Trophoblast cell (in vitro differentiated cells and primary cell): ENCODE data around the gene ETV6.

ENCODE experiments used
- DNase-seq, 2 donors: peaks; one replicate each; pipeline ENCODE4 v3.0.0-alpha.2; 2016
- H2AFZ ChIP-seq: 2 replicates; pipeline ENCODE4 v1.6.1; 2013; ENCODE audit warnings: low read length, moderate library complexity, mild to moderate bottlenecking; ENCODE audit not compliant: insufficient read depth, poor library complexity
- H2AK5ac ChIP-seq: 2 replicates; pipeline ENCODE4 v1.6.1; 2013; ENCODE audit warnings: mild to moderate bottlenecking, low read length
- H2BK120ac ChIP-seq: 2 replicates; pipeline ENCODE4 v1.6.1; 2013; ENCODE audit warnings: low read length, mild to moderate bottlenecking, moderate library complexity; ENCODE audit not compliant: insufficient read depth, poor library complexity
- H2BK12ac ChIP-seq: 2 replicates; pipeline ENCODE4 v1.6.1; 2013; ENCODE audit warnings: mild to moderate bottlenecking, low read length, moderate library complexity
- H2BK5ac ChIP-seq: 2 replicates; pipeline ENCODE4 v1.6.1; 2013; ENCODE audit warnings: low read length, low read depth, moderate library complexity, mild to moderate bottlenecking; ENCODE audit not compliant: poor library complexity
- H3K14ac ChIP-seq: 2 replicates; pipeline ENCODE4 v1.6.1; 2013; ENCODE audit warnings: mild to moderate bottlenecking, low read length
- H3K18ac ChIP-seq: 2 replicates; pipeline ENCODE4 v1.6.1; 2013; ENCODE audit warnings: mild to moderate bottlenecking, low read length
- H3K23ac ChIP-seq: 2 replicates; pipeline ENCODE4 v1.6.1; 2013; ENCODE audit warnings: low read length
- H3K27ac ChIP-seq: 2 replicates; pipeline ENCODE4 v1.5.1; 2013; ENCODE audit warnings: low read depth, mild to moderate bottlenecking, inconsistent platforms, low read length, moderate library complexity
- H3K27me3 ChIP-seq: 2 replicates; pipeline ENCODE4 v1.6.1; 2013; ENCODE audit warnings: inconsistent platforms, mild to moderate bottlenecking, low read length, moderate library complexity; ENCODE audit not compliant: insufficient read depth
- H3K36me3 ChIP-seq, 2 experiments: 1 replicate in 1 of 2; 2 replicates in 1 of 2; pipeline ENCODE4 v1.6.1; 2013; ENCODE audit warnings: low read length in 2 of 2, mild to moderate bottlenecking in 2 of 2, moderate library complexity in 1 of 2; ENCODE audit not compliant: insufficient read depth in 2 of 2, control insufficient read depth in 1 of 2
- H3K4ac ChIP-seq: 2 replicates; pipeline ENCODE4 v1.6.1; 2013; ENCODE audit warnings: low read depth, mild to moderate bottlenecking, low read length, moderate library complexity
- H3K4me1 ChIP-seq, 2 experiments: 1 replicate in 1 of 2; 2 replicates in 1 of 2; pipeline ENCODE4 v1.6.1; 2013; ENCODE audit warnings: low read length in 2 of 2, mild to moderate bottlenecking in 2 of 2, moderate library complexity in 1 of 2; ENCODE audit not compliant: insufficient read depth in 2 of 2, control insufficient read depth in 1 of 2
- H3K4me2 ChIP-seq: 2 replicates; pipeline ENCODE4 v1.6.1; 2013; ENCODE audit warnings: inconsistent platforms, mild to moderate bottlenecking, low read length, moderate library complexity
- H3K4me3 ChIP-seq: 2 replicates; pipeline ENCODE4 v1.5.1; 2013; ENCODE audit warnings: mild to moderate bottlenecking, low read depth, low read length, inconsistent platforms
- H3K79me1 ChIP-seq: one replicate; pipeline ENCODE4 v1.6.1; 2013; ENCODE audit warnings: low read length
- H3K79me2 ChIP-seq: 2 replicates; pipeline ENCODE4 v1.6.1; 2013; ENCODE audit warnings: low read length, mild to moderate bottlenecking; ENCODE audit not compliant: control insufficient read depth, insufficient read depth, poor library complexity
- H3K9ac ChIP-seq: 2 replicates; pipeline ENCODE4 v1.6.1; 2013; ENCODE audit warnings: mild to moderate bottlenecking, low read length
- H3K9me3 ChIP-seq: 2 replicates; pipeline ENCODE4 v1.6.1; 2013; ENCODE audit warnings: low read depth, mild to moderate bottlenecking, control low read depth, inconsistent platforms, low read length; ENCODE audit not compliant: insufficient read depth
- H4K12ac ChIP-seq: 2 replicates; pipeline ENCODE4 v1.6.1; 2013; ENCODE audit warnings: low read depth, mild to moderate bottlenecking, low read length, moderate library complexity
- H4K8ac ChIP-seq: 2 replicates; pipeline ENCODE4 v1.6.1; 2013; ENCODE audit warnings: low read depth, mild to moderate bottlenecking, low read length, moderate library complexity
- H4K91ac ChIP-seq: one replicate; pipeline ENCODE4 v1.6.1; 2013; ENCODE audit warnings: low read depth, mild to moderate bottlenecking, low read length, moderate library complexity
- WGBS: extraction: QIAGEN DNeasy Blood & Tissue Kit; methylation state at CpG from one replicate; pipeline ENCODE4 v1.1.7; 2013; ENCODE audit warnings: missing lambda C conversion rate; ENCODE audit not compliant: insufficient read length, insufficient coverage; ENCODE audit errors: extremely low coverage; 5-methylcytosine and 5-hydroxymethylcytosine counted together

Gene ETV6

DNA sequence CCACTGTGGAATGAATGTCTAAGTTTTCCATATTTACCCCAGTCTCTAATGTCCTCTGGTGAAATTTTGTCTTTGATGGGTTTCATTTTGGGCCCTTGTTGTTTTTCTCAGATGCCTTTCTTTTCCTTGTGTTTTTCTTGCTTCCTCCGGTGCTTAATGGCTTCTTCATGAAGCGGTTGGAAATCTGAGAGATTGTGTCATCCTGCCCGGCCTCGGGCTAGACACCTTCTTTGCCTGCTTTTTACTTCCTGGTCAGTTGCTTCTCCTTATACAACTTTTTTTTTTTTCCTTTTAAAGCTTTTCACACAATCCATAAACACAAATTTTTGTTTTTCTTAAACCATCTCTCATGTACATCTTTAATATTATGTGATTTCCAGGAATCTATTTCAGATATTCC is 7.1 kb downstream of the ETV6 start:
- Histone ChIP-seq H3K23ac (no peak overlapping the region), H3K79me1 (peaks cover 21% of the 10 kb centered on the region), H3K9ac (no peak overlapping the region), H3K4me2 (no peak overlapping the region), H3K4me1 (peaks cover 27 to 44% of the 10 kb centered on the region in 2 experiments), H3K4ac (peak overlapping the region; percentile 59), H3K27me3 (no peaks in the 10 kb centered on the region), H3K18ac (peak overlapping the region; percentile 38), H3K79me2 (peaks cover 8% of the 10 kb centered on the region), H2AK5ac (peak overlapping the region; percentile 60), H3K4me3 (no peak overlapping the region), H2BK12ac (peak overlapping the region; percentile 79), H4K8ac (peak overlapping the region; percentile 39), H4K91ac (peak overlapping the region; percentile 61), H3K36me3 (no peaks in the 10 kb centered on the region), H4K12ac (peak overlapping the region; percentile 55), H2AFZ (no peak overlapping the region), H3K9me3 (no peaks in the 10 kb centered on the region), H2BK120ac (peak overlapping the region; percentile 71), H3K27ac (peak overlapping the region; percentile 61), H3K14ac (peak overlapping the region; percentile 30), H2BK5ac (peak overlapping the region; percentile 74)
- no CpG with 5 or more reads among the region's 4 CpGs for WGBS
- DNase-seq, result peak; percentile 51 to 60

DNA sequence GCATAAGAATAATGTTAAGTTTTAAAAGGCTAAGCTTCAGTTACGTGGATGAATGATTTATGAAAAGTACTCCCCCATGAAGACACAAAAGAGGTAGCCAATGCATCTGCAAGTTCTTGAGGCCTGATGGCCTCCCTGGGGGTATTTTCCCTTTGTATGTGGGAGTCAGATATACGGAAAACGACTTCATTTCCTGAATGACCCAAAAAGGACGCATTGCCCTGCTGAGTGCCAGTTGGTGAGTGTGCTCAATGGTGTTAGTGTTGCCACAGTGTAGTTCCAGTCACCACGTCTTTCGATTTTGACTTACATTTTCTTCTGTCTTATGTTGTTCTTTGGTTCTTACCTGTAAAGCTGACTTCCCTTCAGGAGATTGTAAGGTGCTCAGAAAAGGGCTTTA is 8.0 kb downstream of the ETV6 start:
- H2BK5ac ChIP-seq, result no peak overlapping the region
- WGBS, result no CpG with 5 or more reads among the region's 6 CpGs

DNA sequence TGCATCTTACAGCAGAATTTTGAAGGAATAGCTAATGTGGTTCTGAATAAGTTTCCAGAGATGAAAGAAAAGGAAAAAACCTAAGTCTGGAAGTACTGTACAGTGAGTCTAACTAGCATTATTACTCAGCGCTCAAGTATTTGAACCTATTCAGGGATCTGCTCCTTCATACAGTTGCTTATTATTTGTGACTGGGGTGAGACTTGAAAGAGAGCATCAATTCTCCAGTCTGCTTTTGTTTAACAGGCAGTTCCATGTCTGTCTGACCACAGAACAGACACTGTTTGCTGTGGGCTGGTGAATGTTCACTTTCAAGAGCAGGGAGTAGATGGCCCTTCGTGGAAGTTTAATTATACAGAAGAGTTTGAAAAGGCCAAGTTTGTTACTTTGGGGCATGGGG is 9.3 kb downstream of the ETV6 start:
- Histone ChIP-seq H2AFZ (no peak overlapping the region), H4K8ac (no peak overlapping the region), H3K4me1 (peaks cover 23 to 41% of the 10 kb centered on the region in 2 experiments), H2BK12ac (no peak overlapping the region), H3K79me2 (peaks cover 4% of the 10 kb centered on the region), H2AK5ac (no peak overlapping the region), H3K23ac (no peak overlapping the region), H2BK5ac (no peak overlapping the region), H4K12ac (no peak overlapping the region), H3K14ac (no peak overlapping the region), H2BK120ac (no peak overlapping the region), H4K91ac (no peak overlapping the region), H3K9me3 (no peaks in the 10 kb centered on the region), H3K4me3 (no peak overlapping the region), H3K27me3 (no peaks in the 10 kb centered on the region), H3K79me1 (peaks cover 21% of the 10 kb centered on the region), H3K27ac (peak overlapping the region; percentile 92), H3K9ac (no peak overlapping the region), H3K36me3 (peaks cover 0 to 2% of the 10 kb centered on the region in 2 experiments), H3K4ac (no peak overlapping the region), H3K4me2 (no peak overlapping the region), H3K18ac (no peak overlapping the region)
- no peak for DNase-seq
- no CpG with 5 or more reads among the region's 2 CpGs for WGBS

More for the DNA sequence above, 8.0 kb downstream of the ETV6 start:
- Histone ChIP-seq H3K79me1 (peaks cover 21% of the 10 kb centered on the region), H3K23ac (no peak overlapping the region), H3K4ac (no peak overlapping the region), H3K18ac (no peak overlapping the region), H4K12ac (no peak overlapping the region), H3K4me3 (no peak overlapping the region), H2AK5ac (no peak overlapping the region), H4K91ac (no peak overlapping the region), H3K36me3 (peaks cover 0 to 2% of the 10 kb centered on the region in 2 experiments), H3K27me3 (no peaks in the 10 kb centered on the region), H4K8ac (no peak overlapping the region), H3K27ac (no peak overlapping the region), H3K4me1 (peaks cover 28 to 46% of the 10 kb centered on the region in 2 experiments), H2AFZ (no peak overlapping the region), H3K9ac (no peak overlapping the region), H3K9me3 (no peaks in the 10 kb centered on the region), H3K4me2 (no peak overlapping the region), H3K14ac (no peak overlapping the region), H3K79me2 (peaks cover 8% of the 10 kb centered on the region), H2BK12ac (no peak overlapping the region), H2BK120ac (no peak overlapping the region)
- no peak for DNase-seq

DNA sequence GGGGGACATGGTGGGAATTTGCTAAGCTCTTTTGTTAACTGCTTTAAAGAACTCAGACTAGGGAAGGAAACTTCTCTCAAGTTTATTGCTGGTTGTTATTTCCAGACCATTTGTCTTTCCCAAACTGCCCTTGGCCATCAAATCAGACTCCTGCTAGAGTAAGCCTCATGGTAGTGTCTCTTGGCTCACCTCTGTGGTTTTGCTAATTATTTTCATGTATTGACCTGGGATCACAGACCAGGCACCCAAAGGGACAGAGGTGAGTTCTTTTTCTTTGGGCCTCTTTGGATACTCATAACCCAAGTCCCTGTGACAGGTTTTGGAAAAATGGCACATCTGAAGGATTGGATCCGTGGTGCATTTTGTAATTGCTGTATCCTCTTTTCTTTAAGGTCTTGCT is 11.2 kb downstream of the ETV6 start:
- no peak overlapping the region for H2BK120ac ChIP-seq
- no peak overlapping the region for H4K8ac ChIP-seq
- H2BK12ac ChIP-seq, result no peak overlapping the region
- H2AK5ac ChIP-seq, result no peak overlapping the region
- no peak overlapping the region for H3K23ac ChIP-seq
- peaks cover 4% of the 10 kb centered on the region for H3K79me2 ChIP-seq
- WGBS, result no CpG with 5 or more reads among the region's 1 CpG
- no peaks in the 10 kb centered on the region for H3K27me3 ChIP-seq
- no peak overlapping the region for H3K4ac ChIP-seq
- H3K14ac ChIP-seq, result no peak overlapping the region
- no peak overlapping the region for H4K91ac ChIP-seq
- no peak for DNase-seq
- H2AFZ ChIP-seq, result no peak overlapping the region
- peaks cover 21% of the 10 kb centered on the region for H3K79me1 ChIP-seq
- H3K4me2 ChIP-seq, result no peak overlapping the region
- H3K4me1 ChIP-seq, result peaks cover 24 to 38% of the 10 kb centered on the region in 2 experiments
- H2BK5ac ChIP-seq, result no peak overlapping the region
- H3K27ac ChIP-seq, result no peak overlapping the region
- H3K18ac ChIP-seq, result no peak overlapping the region
- H4K12ac ChIP-seq, result no peak overlapping the region
- H3K9me3 ChIP-seq, result no peaks in the 10 kb centered on the region
- no peak overlapping the region for H3K4me3 ChIP-seq
- H3K9ac ChIP-seq, result no peak overlapping the region
- peaks cover 0 to 2% of the 10 kb centered on the region in 2 experiments for H3K36me3 ChIP-seq
